Activated CD4-positive, alpha-beta T cell treated with anti-CD3 and anti-CD28 coated beads, Interleukin-2, amount 50 U/mL, for 16 hours (primary cell): ENCODE results near the gene C16orf90.

Experiments used
- DNase-seq: peaks from one replicate; pipeline ENCODE4 v3.0.0-alpha.2; 2020

C16orf90 gene

GRCh38 chr16:3511286-3512180, 16.2 kb upstream of the C16orf90 start:
- no peak for DNase-seq

DNA sequence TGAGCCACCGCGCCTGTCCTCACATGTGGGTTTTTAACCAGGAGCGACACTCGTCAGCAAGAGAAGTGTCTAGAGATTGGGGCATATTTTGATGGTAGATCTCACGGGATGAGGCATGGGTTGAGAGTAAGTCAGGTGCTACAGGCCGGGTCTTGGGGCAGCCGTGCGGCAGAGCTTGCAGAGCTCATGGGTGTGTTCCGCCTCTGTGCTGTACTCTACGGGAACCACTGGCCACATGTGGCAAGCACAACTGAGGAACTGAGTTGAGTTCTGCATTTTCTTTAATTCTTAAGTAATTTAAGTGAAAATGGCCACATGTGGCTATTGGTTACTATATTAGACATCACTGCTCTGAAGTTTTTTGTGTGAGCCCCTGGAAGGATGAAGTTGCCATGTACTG, 15.1 kb upstream of the C16orf90 start:
- DNase-seq, result no peak

DNA sequence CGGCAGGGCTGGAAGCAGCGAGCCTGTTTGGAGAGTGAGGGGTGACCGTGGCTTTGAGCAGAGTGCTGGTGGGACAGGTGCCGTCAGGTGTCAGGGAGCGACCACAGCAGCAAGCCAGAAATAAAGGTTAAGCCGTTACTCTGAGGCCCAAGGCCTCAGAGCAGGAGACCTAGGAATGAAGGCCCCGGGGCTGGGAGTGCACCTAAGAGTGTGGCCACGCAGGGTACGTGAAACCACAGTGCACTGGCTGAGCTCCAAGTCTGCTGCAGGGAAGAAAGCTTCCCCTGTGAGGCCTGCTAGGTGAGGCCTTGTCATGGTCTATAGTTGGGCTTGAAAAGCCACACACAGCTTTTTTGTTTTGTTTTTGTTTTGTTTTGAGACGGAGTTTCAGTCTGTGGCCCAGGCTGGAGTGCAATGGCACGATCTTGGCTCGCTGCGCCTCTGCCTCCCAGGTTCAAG, 14.2 kb upstream of the C16orf90 start:
- peak; percentile 82 for DNase-seq

- DNase-seq, result no peak
Measured at GRCh38 chr16:3508736-3509135, 13.4 kb upstream of the C16orf90 start.

GRCh38 chr16:3503523-3503922, 8.2 kb upstream of the C16orf90 start:
- peak; percentile 73 for DNase-seq

- no peak for DNase-seq
Measured at GRCh38 chr16:3501783-3502400, 6.6 kb upstream of the C16orf90 start.

- DNase-seq, result peak; percentile 10
Measured at GRCh38 chr16:3501412-3501761, 6.1 kb upstream of the C16orf90 start.

- DNase-seq, result no peak
Measured at GRCh38 chr16:3498988-3499387, 3.7 kb upstream of the C16orf90 start.

GRCh38 chr16:3497771-3498170, 2.5 kb upstream of the C16orf90 start:
- no peak for DNase-seq

GRCh38 chr16:3496386-3496785, 1.1 kb upstream of the C16orf90 start:
- no peak for DNase-seq

DNA sequence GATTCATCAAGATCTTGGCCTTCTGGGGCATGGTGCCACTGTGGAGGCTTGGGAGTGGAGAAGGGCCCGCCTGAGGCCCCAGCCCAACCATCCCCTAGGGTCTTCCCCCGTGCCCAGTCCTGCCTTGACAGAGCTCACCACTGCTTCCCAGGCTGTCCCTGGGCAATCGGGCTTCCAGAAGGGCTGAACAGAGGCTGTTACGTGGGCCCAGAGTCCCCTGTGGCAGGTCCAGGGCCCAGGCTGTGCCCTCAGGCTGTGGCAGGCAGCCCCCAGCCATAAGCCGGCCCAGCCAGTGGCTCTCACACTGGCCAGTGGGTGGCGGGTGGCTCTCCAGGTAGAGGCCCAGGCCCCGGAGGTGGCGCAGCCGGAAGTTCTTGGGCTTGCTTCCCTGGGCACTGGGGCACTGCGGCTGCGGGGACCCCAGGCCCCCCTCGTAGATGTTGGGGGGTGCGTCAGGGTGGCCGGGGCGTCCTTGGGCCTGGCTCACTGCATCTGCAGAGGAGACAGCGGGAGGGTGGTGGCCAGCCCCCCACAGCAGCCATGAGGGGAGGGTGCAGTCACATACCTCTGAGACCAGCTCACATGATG, 809 bp downstream of the C16orf90 start:
- no peak for DNase-seq

DNA sequence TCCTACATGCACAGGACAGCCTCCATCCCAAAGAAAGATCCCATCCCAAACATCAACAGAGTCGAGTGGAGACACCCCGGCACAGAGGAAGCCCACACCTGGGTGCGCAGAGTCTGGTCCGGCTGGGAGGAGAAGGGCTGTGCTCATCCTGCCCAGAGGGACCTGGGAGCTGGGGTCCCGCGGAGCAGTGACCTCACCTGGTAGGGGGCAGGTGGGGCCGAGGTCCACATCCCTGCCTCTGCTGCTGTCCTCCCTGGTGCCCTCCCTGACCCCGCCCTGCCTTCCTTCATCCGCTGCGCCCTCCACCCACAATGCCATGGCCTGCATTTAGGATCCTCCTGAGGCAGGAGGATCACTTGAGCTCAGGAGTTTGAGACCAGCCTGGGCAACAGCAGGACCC, 2.9 kb downstream of the C16orf90 start:
- DNase-seq, result no peak

- DNase-seq, result no peak
Measured at GRCh38 chr16:3490911-3491629, 4.2 kb downstream of the C16orf90 start.

DNA sequence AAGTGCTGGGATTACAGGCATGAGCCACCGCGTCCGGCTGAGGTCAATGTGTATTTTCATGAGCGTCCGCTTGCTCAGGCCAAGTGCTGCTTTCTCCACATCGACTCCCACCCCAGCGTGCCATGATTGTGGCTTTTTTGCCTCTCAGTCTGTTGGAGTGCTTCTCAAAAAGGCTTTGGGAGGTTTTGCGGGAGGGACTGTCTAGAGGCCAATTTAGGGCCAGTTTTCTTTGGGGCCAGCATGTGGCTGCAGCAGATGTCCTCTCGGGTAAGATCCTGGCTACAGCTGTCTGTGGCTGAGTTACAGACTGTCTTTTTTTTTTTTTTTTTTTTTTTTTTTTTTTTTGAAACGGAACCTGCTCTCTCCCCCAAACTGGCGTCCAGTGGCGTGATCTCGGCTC, 6.5 kb downstream of the C16orf90 start:
- no peak for DNase-seq

DNA sequence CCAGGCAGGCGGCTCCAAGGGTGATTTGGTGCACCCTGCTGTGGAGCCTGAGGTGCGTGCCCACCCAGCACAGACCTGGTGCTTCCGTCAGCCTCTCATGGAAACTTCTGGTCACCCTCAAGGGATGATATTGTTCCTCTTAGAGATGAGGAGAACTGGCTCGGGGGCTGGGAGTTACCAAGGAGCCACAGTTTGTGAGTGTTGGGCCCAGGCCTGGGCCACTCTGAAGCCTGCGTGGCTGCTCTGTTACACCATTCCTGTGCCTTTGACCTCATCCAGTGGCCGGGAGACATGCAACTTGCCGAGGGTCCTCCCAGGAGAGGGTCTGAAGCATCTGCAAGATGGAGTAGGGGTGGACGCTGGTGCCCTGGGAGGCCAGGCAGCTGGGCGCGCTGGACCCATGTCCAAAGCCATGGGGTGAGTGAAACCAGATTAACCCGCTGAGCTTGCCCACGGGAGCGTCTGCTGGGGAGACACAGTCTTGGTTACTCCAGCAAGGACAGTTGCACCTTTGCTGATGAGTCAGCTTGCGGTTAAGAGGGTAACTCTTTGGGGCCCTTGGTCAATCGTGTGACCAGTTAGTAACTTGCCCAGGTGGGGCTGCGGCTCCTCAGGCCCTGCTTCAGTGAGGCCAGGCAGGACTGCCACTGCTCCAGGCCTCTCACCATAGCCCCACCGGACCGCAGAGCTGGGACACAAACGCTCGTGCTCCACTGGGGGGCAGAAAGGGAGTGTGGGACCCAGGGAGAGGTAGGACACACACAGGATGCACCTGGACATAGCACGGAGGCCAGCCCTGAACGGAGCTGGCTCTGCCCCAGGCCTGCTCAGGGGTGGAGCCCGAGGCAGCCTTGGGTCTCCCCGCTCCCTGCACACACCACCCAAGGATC, 7.5 kb downstream of the C16orf90 start:
- no peak for DNase-seq

- DNase-seq, result no peak
Measured at GRCh38 chr16:3486506-3487215, 8.6 kb downstream of the C16orf90 start.

GRCh38 chr16:3485821-3486505, 9.3 kb downstream of the C16orf90 start:
- DNase-seq, result no peak

- DNase-seq, result no peak
Measured at GRCh38 chr16:3485097-3485745, 10.1 kb downstream of the C16orf90 start.

DNA sequence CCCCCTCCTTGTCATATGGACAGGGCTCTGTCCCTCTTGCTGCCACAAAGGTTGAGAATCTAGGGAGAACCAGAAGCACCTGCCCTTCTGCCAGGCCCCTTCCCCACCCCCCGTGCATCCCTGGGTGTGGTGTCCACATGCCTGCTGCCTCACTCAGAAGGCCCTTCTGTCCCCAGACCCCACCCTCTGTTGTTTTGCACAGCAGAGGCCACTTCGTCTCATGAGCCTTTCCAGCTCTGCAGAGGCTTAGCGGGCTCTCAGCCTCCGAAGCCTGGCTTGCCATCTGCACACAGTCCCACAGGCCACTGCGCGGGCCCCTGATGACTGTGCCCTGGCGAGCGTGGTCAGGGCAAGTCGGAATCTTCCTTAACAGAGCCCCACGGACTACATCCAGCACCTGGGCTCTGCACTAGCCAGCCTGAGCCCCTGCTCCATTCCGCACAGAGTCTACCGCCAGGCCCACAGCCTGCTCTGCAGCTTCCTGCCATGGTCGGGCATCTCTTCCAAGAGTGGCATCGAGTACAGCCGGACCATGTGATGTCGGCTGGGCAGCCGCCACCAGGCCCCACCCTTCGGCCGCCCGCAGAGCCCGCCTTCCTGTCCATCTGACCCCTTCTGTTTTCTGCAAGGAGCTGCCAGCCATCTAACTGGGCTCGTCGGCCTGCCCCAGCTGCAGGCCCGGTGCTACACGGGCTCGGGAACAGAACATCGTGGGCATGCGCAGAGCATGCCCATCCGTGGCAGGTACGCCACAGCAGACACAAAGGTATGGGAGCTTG, 10.8 kb downstream of the C16orf90 start:
- no peak for DNase-seq
